NCI-H524 (cell line): Measurements from ENCODE around the gene AHCYL2.
A peak's percentile ranks its signal among the peaks of the same experiment; 100 is the strongest.
"Not testable (repeated sequence)": the region's sequence is repeated elsewhere in the genome, so short reads cannot be mapped to it uniquely, and the experiment has no call there.

Experiments
- DNase-seq, 2 experiments: peaks; one replicate each; lab custom pipeline; 2025; lab: John Stamatoyannopoulos, UW

Gene AHCYL2

GRCh38 chr7:129285111-129285510 is 60.3 kb downstream of the AHCYL2 start:
- DNase-seq = no peak

GRCh38 chr7:129292861-129293260 is 68.0 kb downstream of the AHCYL2 start:
- no peak for DNase-seq

GRCh38 chr7:129295015-129295423 is 70.2 kb downstream of the AHCYL2 start:
- peak in 1 of 2 experiments; percentile 46 for DNase-seq

- peak in 1 of 2 experiments; percentile 39 for DNase-seq
Measured at GRCh38 chr7:129298268-129298893, 73.6 kb downstream of the AHCYL2 start.

- DNase-seq = no peak
Measured at GRCh38 chr7:129299889-129300288, 75.1 kb downstream of the AHCYL2 start.

GRCh38 chr7:129300299-129300698 is 75.5 kb downstream of the AHCYL2 start:
- not testable (repeated sequence) for DNase-seq

- DNase-seq = no peak
Measured at GRCh38 chr7:129307592-129307991, 82.8 kb downstream of the AHCYL2 start.

GRCh38 chr7:129308047-129308446 is 83.2 kb downstream of the AHCYL2 start:
- no peak for DNase-seq

- DNase-seq = peak; percentile 59 to 90
Measured at GRCh38 chr7:129311429-129311828, 86.6 kb downstream of the AHCYL2 start.

- DNase-seq = no peak
Measured at GRCh38 chr7:129313282-129313681, 88.5 kb downstream of the AHCYL2 start.

- no peak for DNase-seq
Measured at GRCh38 chr7:129315960-129316359, 91.1 kb downstream of the AHCYL2 start.

- DNase-seq = no peak
Measured at GRCh38 chr7:129317450-129317849, 92.6 kb downstream of the AHCYL2 start.

- DNase-seq = no peak
Measured at GRCh38 chr7:129327076-129327475, 102.2 kb downstream of the AHCYL2 start.

- DNase-seq = no peak
Measured at GRCh38 chr7:129332254-129333035, 107.6 kb downstream of the AHCYL2 start.

GRCh38 chr7:129334473-129334872 is 109.6 kb downstream of the AHCYL2 start:
- DNase-seq = no peak

GRCh38 chr7:129338450-129338849 is 113.6 kb downstream of the AHCYL2 start:
- no peak for DNase-seq

- DNase-seq = no peak
Measured at GRCh38 chr7:129341212-129341611, 116.4 kb downstream of the AHCYL2 start.

GRCh38 chr7:129341816-129342806 is 117.3 kb downstream of the AHCYL2 start:
- no peak for DNase-seq

- DNase-seq = peak in 1 of 2 experiments; percentile 51
Measured at GRCh38 chr7:129343099-129343700, 118.4 kb downstream of the AHCYL2 start.

- DNase-seq = no peak
Measured at GRCh38 chr7:129347330-129347729, 122.5 kb downstream of the AHCYL2 start.

- DNase-seq = no peak
Measured at GRCh38 chr7:129348023-129348740, 123.4 kb downstream of the AHCYL2 start.
